IMR-90 (cell line): Measurements from ENCODE around the gene CDKAL1. TPM values are rescaled to one million over a fixed set of nuclear protein-coding genes. Genes with fewer than 3 reads are reported as not detected.

Source experiments
- ATAC-seq: fragments of 200-7000 bp; cut with Tn5 transposase; 2 replicates; pipeline ENCODE4 v1.9.1; 2020; ENCODE audit warnings: low read depth, mild to moderate bottlenecking, moderate library complexity
- BruUV-seq: library from RNA; stranded (reverse); fragments of 400-500 nt; replicated peaks from 2 replicates; lab custom pipeline; 2021; lab: Mats Ljungman, UMichigan
- CTCF ChIA-PET: fragments of 300-600 bp; formaldehyde crosslinking; extraction: SDS; loops from one replicate; lab custom pipeline; 2021; ENCODE audit warnings: antibody characterized with exemption; lab: Yijun Ruan, JAX
- POLR2A ChIA-PET: fragments of 300-600 bp; sonication (Branson Sonifier 250); formaldehyde crosslinking; loops from one replicate; lab custom pipeline; 2022; ENCODE audit warnings: antibody characterized with exemption; ENCODE audit not compliant: unreplicated experiment; lab: Charles Lee
- DNase-seq: peaks from one replicate; pipeline ENCODE4 v3.0.0; 2013
- H2AFZ ChIP-seq: replicated peaks from 2 replicates; pipeline ENCODE3; 2013; ENCODE audit warnings: low read length, mild to moderate bottlenecking; ENCODE audit not compliant: poor library complexity
- H2AK5ac ChIP-seq: 2 replicates; pipeline ENCODE4 v1.6.1; 2013; ENCODE audit warnings: low read depth, low read length, inconsistent platforms
- H2AK9ac ChIP-seq: replicated peaks from 2 replicates; pipeline ENCODE3; 2013; ENCODE audit warnings: mild to moderate bottlenecking, low read depth, low read length, moderate library complexity; ENCODE audit not compliant: poor library complexity
- H2BK120ac ChIP-seq: 2 replicates; pipeline ENCODE4 v1.6.1; 2013; ENCODE audit warnings: low read depth, low read length, inconsistent platforms
- H2BK15ac ChIP-seq: 3 replicates; pipeline ENCODE4 v1.6.1; 2013; ENCODE audit warnings: low read depth, low read length, inconsistent platforms
- H2BK20ac ChIP-seq: 2 replicates; pipeline ENCODE4 v1.6.1; 2013; ENCODE audit warnings: low read depth, mild to moderate bottlenecking, inconsistent platforms, low read length, moderate library complexity
- H2BK5ac ChIP-seq: 2 replicates; pipeline ENCODE4 v1.6.1; 2013; ENCODE audit warnings: mild to moderate bottlenecking, low read depth, low read length, inconsistent platforms; ENCODE audit not compliant: poor library complexity, severe bottlenecking
- H3K14ac ChIP-seq: replicated peaks from 2 replicates; pipeline ENCODE4 v1.6.1; 2013; ENCODE audit warnings: low read depth, low read length, inconsistent platforms
- H3K18ac ChIP-seq: 2 replicates; pipeline ENCODE4 v1.6.1; 2013; ENCODE audit warnings: low read depth, low read length, control low read depth
- H3K23ac ChIP-seq: 2 replicates; pipeline ENCODE4 v1.6.1; 2013; ENCODE audit warnings: low read depth, low read length, inconsistent platforms
- H3K27ac ChIP-seq: 2 replicates; pipeline ENCODE4 v1.5.1; 2013; ENCODE audit warnings: mild to moderate bottlenecking, control low read depth, low read length; ENCODE audit not compliant: insufficient read depth
- H3K27me3 ChIP-seq: 2 replicates; pipeline ENCODE4 v1.6.1; 2013; ENCODE audit warnings: low read length; ENCODE audit not compliant: control insufficient read depth, insufficient read depth
- H3K36me3 ChIP-seq: 2 replicates; pipeline ENCODE4 v1.6.1; 2013; ENCODE audit warnings: low read length, mixed read lengths; ENCODE audit not compliant: control insufficient read depth, insufficient read depth
- H3K4ac ChIP-seq: 2 replicates; pipeline ENCODE4 v1.6.1; 2013; ENCODE audit warnings: low read depth, low read length, inconsistent platforms
- H3K4me1 ChIP-seq: 2 replicates; pipeline ENCODE4 v1.6.1; 2013; ENCODE audit warnings: low read length, mixed read lengths; ENCODE audit not compliant: control insufficient read depth, insufficient read depth
- H3K4me2 ChIP-seq: 2 replicates; pipeline ENCODE4 v1.6.1; 2013; ENCODE audit warnings: low read depth, mild to moderate bottlenecking, control low read depth, low read length, moderate library complexity
- H3K4me3 ChIP-seq: 2 replicates; pipeline ENCODE4 v1.5.1; 2013; ENCODE audit warnings: low read depth, mild to moderate bottlenecking, control low read depth, low read length, moderate library complexity; ENCODE audit not compliant: insufficient read depth
- H3K56ac ChIP-seq: 2 replicates; pipeline ENCODE4 v1.6.1; 2013; ENCODE audit warnings: low read length, inconsistent platforms; ENCODE audit not compliant: insufficient read depth; ENCODE audit errors: extremely low read depth
- H3K79me1 ChIP-seq, 2 experiments: 2 replicates each; pipeline ENCODE4 v1.6.1; 2013; ENCODE audit warnings: low read length in 2 of 2, inconsistent platforms in 1 of 2, low read depth in 1 of 2
- H3K9ac ChIP-seq: 2 replicates; pipeline ENCODE4 v1.6.1; 2013; ENCODE audit warnings: low read depth, low read length, control low read depth
- H3K9me1 ChIP-seq: 2 replicates; pipeline ENCODE4 v1.6.1; 2013; ENCODE audit warnings: low read length, inconsistent platforms; ENCODE audit not compliant: insufficient read depth
- H3K9me3 ChIP-seq: 2 replicates; pipeline ENCODE4 v1.6.1; 2013; ENCODE audit warnings: low read length; ENCODE audit not compliant: control insufficient read depth, insufficient read depth
- H4K20me1 ChIP-seq: 2 replicates; pipeline ENCODE4 v1.6.1; 2013; ENCODE audit warnings: low read length, inconsistent platforms; ENCODE audit not compliant: insufficient read depth
- H4K5ac ChIP-seq: 2 replicates; pipeline ENCODE4 v1.6.1; 2013; ENCODE audit warnings: mild to moderate bottlenecking, low read depth, low read length, control low read depth
- H4K8ac ChIP-seq, 2 experiments: 2 replicates each; pipeline ENCODE4 v1.6.1; 2013; ENCODE audit warnings: low read depth in 2 of 2, low read length in 2 of 2, control low read depth in 1 of 2, inconsistent platforms in 1 of 2
- H4K91ac ChIP-seq: 2 replicates; pipeline ENCODE4 v1.6.1; 2013; ENCODE audit warnings: low read depth, low read length, inconsistent platforms; ENCODE audit not compliant: insufficient read depth
- MXI1 ChIP-seq: IDR thresholded peaks from 2 replicates; pipeline ENCODE4 v1.6.1; 2012; ENCODE audit warnings: low read depth, mild to moderate bottlenecking, low read length, moderate library complexity, borderline replicate concordance
- RAD21 ChIP-seq: IDR thresholded peaks from 2 replicates; pipeline ENCODE4 v1.6.1; 2012; ENCODE audit warnings: low read length, improper control_type of control experiment
- USF2 ChIP-seq: fragments of 150-350 bp; IDR thresholded peaks from 2 replicates; pipeline ENCODE4 v1.6.1; 2017; ENCODE audit warnings: mild to moderate bottlenecking, antibody characterized with exemption, low read length, low read depth
- WGBS, 2 experiments: methylation state at CpG; one replicate each; pipeline versions ENCODE4 v1.1.5 to v1.1.7; 2013; ENCODE audit warnings: missing lambda C conversion rate in 2 of 2; ENCODE audit not compliant: insufficient read length in 1 of 2; ENCODE audit errors: extremely low coverage in 2 of 2; 5-methylcytosine and 5-hydroxymethylcytosine counted together
- dilution Hi-C: fragments of 300-500 bp; cut with HindIII; formaldehyde crosslinking; loops from one replicate; pipeline ENCODE4 v1.14.3; 2018; ENCODE audit warnings: low sequenced_read_pairs; ENCODE audit not compliant: unreplicated experiment
- in situ Hi-C: fragments of 300-500 bp; cut with MboI; formaldehyde crosslinking; loops from 3 replicates; pipeline ENCODE4 v1.14.3; 2019; ENCODE audit warnings: low sequenced_read_pairs, inconsistent platforms, mixed read lengths
- intact Hi-C: fragments of 100-400 bp; cut with micrococcal nuclease; formaldehyde crosslinking; loops from 2 replicates; pipeline ENCODE4 v1.10.0; 2022
- polyA plus RNA-seq, 3 experiments: library from polyadenylated mRNA; depleted of rRNA; stranded (reverse); fragments of >200 nt; gene quantifications; 2 replicates each; pipeline ENCODE4 v1.2.3, GENCODE V29; 2012; ENCODE audit warnings: low replicate concordance in 1 of 3
- total RNA-seq: library from RNA; depleted of rRNA; stranded (reverse); fragments of >200 nt; gene quantifications from 2 replicates; pipeline ENCODE4 v1.2.3, GENCODE V29; 2012

The CDKAL1 gene
- total and polyA plus RNA-seq, 2 of the 4 experiments (the other 2 are of a cell fraction): 3.7 to 13.1 TPM

GRCh38 chr6:20533746-20534294 is 437 bp upstream of the CDKAL1 start:
- H3K4me1 ChIP-seq: 0 out of 2 replicates have a peak, but pooled peaks cover 1% of the 10 kb centered on the region
- no peak overlapping the region for H2BK15ac ChIP-seq
- WGBS, 2 experiments: no CpG with 5 or more reads among the region's 6 CpGs
- peak; percentile 71 for ATAC-seq
- H3K14ac ChIP-seq: peak overlapping the region; percentile 73
- no peak overlapping the region; the same call in 1 of the 2 replicates for H3K23ac ChIP-seq
- peak overlapping the region; percentile 73; the same call in 1 of the 2 replicates for H3K4me3 ChIP-seq
- dilution Hi-C loops (no loop called here), in situ Hi-C loops (loop anchor here (5.0 kb wide), 1 partner anchor 242 kb away; no protein-coding TSS in a partner anchor), intact Hi-C loops (no loop called here)
- H2BK120ac ChIP-seq: peak overlapping the region; percentile 62; the same call in 1 of the 2 replicates
- H3K18ac ChIP-seq: no peak overlapping the region
- no TSS peak for BruUV-seq
- H3K79me1 ChIP-seq: peaks cover 2 to 15% of the 10 kb centered on the region in 2 experiments; a peak in 3 of 4 replicates
- H3K27me3 ChIP-seq: no peaks in the 10 kb centered on the region
- H3K4ac ChIP-seq: peak overlapping the region; percentile 76
- H3K56ac ChIP-seq: peak overlapping the region; percentile 48; the same call in 1 of the 2 replicates
- no peak for DNase-seq
- H3K9me1 ChIP-seq: no peaks in the 10 kb centered on the region
- peak overlapping the region; percentile 91 for H4K5ac ChIP-seq
- no peaks in the 10 kb centered on the region for H3K36me3 ChIP-seq
- ChIA-PET CTCF (interaction anchor here (1.2 kb wide), 1 partner anchor 17 kb away, joined by 3 read pairs; no protein-coding TSS in a partner anchor), POLR2A (no interaction called here)
- peak overlapping the region; percentile 74 for H2BK5ac ChIP-seq
- peak overlapping the region; percentile 77 for H3K4me2 ChIP-seq
- peak overlapping the region; percentile 72 for H3K9ac ChIP-seq
- H2AK9ac ChIP-seq: no peak overlapping the region
- no peaks in the 10 kb centered on the region for H4K20me1 ChIP-seq
- peak overlapping the region; percentile 85 for H2AFZ ChIP-seq
- TF ChIP-seq USF2 (no peak), MXI1 (no peak), RAD21 (no peak)
- H2BK20ac ChIP-seq: no peak overlapping the region
- no peaks in the 10 kb centered on the region for H3K9me3 ChIP-seq
- H4K8ac ChIP-seq: peak overlapping the region; percentile 88 to 94
- H4K91ac ChIP-seq: peak overlapping the region; percentile 43; the same call in 1 of the 2 replicates
- H3K27ac ChIP-seq: peak overlapping the region; percentile 59; the same call in 1 of the 2 replicates
- H2AK5ac ChIP-seq: no peak overlapping the region
